Calu3 (cell line): ENCODE measurements around the gene GRAP2. TPM values are rescaled to one million over a fixed set of nuclear protein-coding genes. Genes with fewer than 3 reads are reported as not detected.

Experiments
- BruUV-seq: library from RNA; stranded (reverse); fragments of 400-500 nt; replicated peaks from 2 replicates; lab custom pipeline; 2021; lab: Mats Ljungman, UMichigan
- CTCF ChIA-PET: fragments of 300-600 bp; sonication (Branson Sonifier 250); formaldehyde crosslinking; loops from one replicate; lab custom pipeline; 2022; ENCODE audit warnings: antibody characterized with exemption; lab: Charles Lee
- DNase-seq: peaks from one replicate; pipeline ENCODE4 v3.0.0; 2022
- H3K27ac Mint-ChIP-seq: one replicate; pipeline ENCODE4 v1.8.0; 2022; ENCODE audit warnings: mixed read lengths; ENCODE audit not compliant: unreplicated experiment
- H3K27me3 Mint-ChIP-seq: one replicate; pipeline ENCODE4 v1.8.0; 2022; ENCODE audit warnings: mixed read lengths; ENCODE audit not compliant: unreplicated experiment
- H3K36me3 Mint-ChIP-seq: one replicate; pipeline ENCODE4 v1.8.0; 2022; ENCODE audit warnings: mild to moderate bottlenecking, moderate library complexity, mixed read lengths; ENCODE audit not compliant: insufficient read depth, unreplicated experiment
- H3K4me1 Mint-ChIP-seq: one replicate; pipeline ENCODE4 v1.8.0; 2022; ENCODE audit warnings: mild to moderate bottlenecking, low read depth, mixed read lengths; ENCODE audit not compliant: unreplicated experiment
- H3K4me3 Mint-ChIP-seq: one replicate; pipeline ENCODE4 v1.8.0; 2022; ENCODE audit warnings: mild to moderate bottlenecking, low read depth, moderate library complexity, mixed read lengths; ENCODE audit not compliant: unreplicated experiment
- H3K9me3 Mint-ChIP-seq: one replicate; pipeline ENCODE4 v1.8.0; 2022; ENCODE audit warnings: low read depth, mixed read lengths; ENCODE audit not compliant: unreplicated experiment
- CTCF ChIP-seq: fragments of 200-600 bp; IDR thresholded peaks from one replicate; pipeline ENCODE4 v1.8.0; 2022; ENCODE audit warnings: antibody characterized with exemption; ENCODE audit not compliant: unreplicated experiment
- intact Hi-C: fragments of 100-400 bp; cut with micrococcal nuclease; formaldehyde crosslinking; loops from one replicate; pipeline ENCODE4 v1.10.0; 2022; ENCODE audit not compliant: unreplicated experiment
- total RNA-seq: library from RNA; stranded (reverse); gene quantifications from 2 replicates; pipeline ENCODE4 v1.2.3, GENCODE V29; 2022

The GRAP2 gene
- total RNA-seq, 1 experiment from 2014 or later, result not detected

GRCh38 chr22:39907605-39908097 is 6.8 kb downstream of the GRAP2 start:
- no peak for DNase-seq
- Mint-ChIP-seq H3K27me3 (peaks cover 88% of the 10 kb centered on the region), H3K27ac (no peak overlapping the region), H3K4me3 (no peak overlapping the region), H3K4me1 (no peaks in the 10 kb centered on the region), H3K9me3 (no peaks in the 10 kb centered on the region), H3K36me3 (no peaks in the 10 kb centered on the region)
- TF ChIP-seq CTCF, result no peak
- intact Hi-C loops, result no loop called here
- CTCF ChIA-PET, result no interaction called here
- BruUV-seq, result no TSS peak

GRCh38 chr22:39908136-39908535 is 7.3 kb downstream of the GRAP2 start:
- Mint-ChIP-seq H3K4me3 (no peak overlapping the region), H3K27me3 (peaks cover 88% of the 10 kb centered on the region), H3K27ac (no peak overlapping the region), H3K4me1 (no peaks in the 10 kb centered on the region), H3K9me3 (no peaks in the 10 kb centered on the region), H3K36me3 (no peaks in the 10 kb centered on the region)
- DNase-seq, result no peak
- BruUV-seq, result no TSS peak
- intact Hi-C loops, result no loop called here
- no peak for TF ChIP-seq CTCF
- CTCF ChIA-PET, result no interaction called here

DNA sequence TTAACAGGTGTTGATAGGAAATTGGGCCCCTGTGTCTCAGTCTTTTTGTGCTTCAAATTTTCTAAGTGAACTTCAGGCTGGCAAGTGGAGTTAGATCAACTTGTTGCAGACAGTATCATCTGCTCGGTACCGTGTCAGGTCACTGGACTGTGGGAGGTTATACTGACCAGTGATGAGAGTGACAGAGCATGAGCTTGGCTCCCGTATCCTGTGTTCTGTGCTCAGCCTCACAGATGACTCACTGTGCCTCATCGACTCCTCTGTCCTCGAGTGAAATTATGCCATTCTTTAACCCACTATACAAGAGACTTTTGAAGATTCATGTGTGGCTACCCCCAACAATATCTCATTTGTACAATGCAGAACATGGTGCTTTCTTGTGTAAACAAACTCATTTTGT is 7.9 kb downstream of the GRAP2 start:
- H3K4me3 Mint-ChIP-seq, result no peak overlapping the region
- no peaks in the 10 kb centered on the region for H3K9me3 Mint-ChIP-seq
- CTCF ChIA-PET, result no interaction called here
- no peaks in the 10 kb centered on the region for H3K4me1 Mint-ChIP-seq
- H3K36me3 Mint-ChIP-seq, result no peaks in the 10 kb centered on the region
- DNase-seq, result no peak
- no peak overlapping the region for H3K27ac Mint-ChIP-seq
- no TSS peak for BruUV-seq
- TF ChIP-seq CTCF, result no peak
- intact Hi-C loops, result no loop called here
- peaks cover 93% of the 10 kb centered on the region for H3K27me3 Mint-ChIP-seq

GRCh38 chr22:39910876-39911613 is 10.2 kb downstream of the GRAP2 start:
- Mint-ChIP-seq H3K36me3 (no peaks in the 10 kb centered on the region), H3K4me1 (no peaks in the 10 kb centered on the region), H3K27me3 (peaks cover 96% of the 10 kb centered on the region), H3K4me3 (no peak overlapping the region), H3K9me3 (no peaks in the 10 kb centered on the region), H3K27ac (no peak overlapping the region)
- intact Hi-C loops, result no loop called here
- CTCF ChIA-PET, result no interaction called here
- DNase-seq, result no peak
- no peak for TF ChIP-seq CTCF
- BruUV-seq, result no TSS peak
